NT2/D1 (cell line): ENCODE results near the gene RHOBTB1.

Source experiments
- SUZ12 ChIP-seq: IDR thresholded peaks from 2 replicates; pipeline ENCODE4 v1.6.1; 2011; ENCODE audit not compliant: insufficient read length, insufficient read depth; ENCODE audit errors: extremely low read depth
- YY1 ChIP-seq: IDR thresholded peaks from 2 replicates; pipeline ENCODE4 v1.6.1; 2011; ENCODE audit not compliant: insufficient read length, insufficient read depth

DNA sequence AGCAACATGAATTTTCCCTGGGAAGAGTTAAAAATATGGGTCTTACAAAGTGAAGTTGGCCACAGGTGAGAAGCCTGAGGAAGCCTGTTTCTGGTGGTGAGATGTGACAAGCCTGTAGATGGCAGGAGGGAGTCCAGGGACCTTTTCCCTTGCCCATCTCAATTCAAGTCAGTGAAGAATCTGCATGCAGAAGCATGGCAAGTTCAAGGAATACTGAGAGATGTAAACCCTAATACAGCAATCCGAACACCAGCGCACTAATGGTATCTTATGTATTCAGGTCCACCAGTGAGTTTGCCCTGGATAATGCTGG lies 73.6 kb downstream of the RHOBTB1 start:
- no peak for TF ChIP-seq YY1
- TF ChIP-seq SUZ12: no peak
